Stimulated activated CD8-positive, alpha-beta memory T cell treated with anti-CD3 and anti-CD28 coated beads, Interleukin-2, amount 100 ng/mL, for 1 hour (primary cell): ENCODE results near the gene PKD2.
"Not testable (repeated sequence)": the region's sequence is repeated elsewhere in the genome, so short reads cannot be mapped to it uniquely, and the experiment has no call there.

Experiments used
- DNase-seq, 2 donors: peaks; one replicate each; pipeline ENCODE4 v3.0.0-alpha.2; 2020; ENCODE audit warnings: low read depth in 2 of 2

PKD2 gene

GRCh38 chr4:88070031-88070430 is 62.6 kb downstream of the PKD2 start:
- DNase-seq: no peak

DNA sequence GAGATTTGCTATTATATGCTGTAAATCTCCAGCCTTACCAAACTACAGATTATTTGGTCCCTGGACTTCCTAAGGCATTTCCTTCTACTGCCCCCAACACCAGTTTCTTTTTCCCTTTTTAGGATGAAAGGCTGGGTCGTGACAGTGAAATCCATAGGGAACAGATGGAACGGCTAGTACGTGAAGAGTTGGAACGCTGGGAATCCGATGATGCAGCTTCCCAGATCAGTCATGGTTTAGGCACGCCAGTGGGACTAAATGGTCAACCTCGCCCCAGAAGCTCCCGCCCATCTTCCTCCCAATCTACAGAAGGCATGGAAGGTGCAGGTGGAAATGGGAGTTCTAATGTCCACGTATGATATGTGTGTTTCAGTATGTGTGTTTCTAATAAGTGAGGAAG is 67.9 kb downstream of the PKD2 start:
- DNase-seq: no peak

GRCh38 chr4:88077911-88078524 is 70.6 kb downstream of the PKD2 start:
- no peak for DNase-seq

GRCh38 chr4:88078579-88078978 is 71.1 kb downstream of the PKD2 start:
- no peak for DNase-seq

DNA sequence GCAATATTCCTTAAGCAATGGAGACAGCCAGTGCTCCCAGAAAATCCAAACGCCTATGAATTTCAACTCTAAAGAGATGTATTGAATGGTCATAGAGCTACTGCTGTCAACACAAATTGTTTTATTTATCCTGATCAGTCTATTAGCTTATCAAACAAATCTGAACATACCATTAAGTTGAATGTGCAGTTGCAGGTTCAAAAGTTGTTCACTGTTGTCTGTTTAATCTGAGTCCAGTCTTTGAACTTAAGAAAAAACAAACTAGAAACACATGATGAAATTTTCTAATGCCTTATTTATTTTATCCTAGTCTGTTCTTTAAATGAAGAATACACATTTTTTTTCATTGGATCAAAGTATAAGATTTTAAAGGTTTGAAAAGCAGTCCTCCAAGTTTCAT is 73.2 kb downstream of the PKD2 start:
- DNase-seq: no peak

DNA sequence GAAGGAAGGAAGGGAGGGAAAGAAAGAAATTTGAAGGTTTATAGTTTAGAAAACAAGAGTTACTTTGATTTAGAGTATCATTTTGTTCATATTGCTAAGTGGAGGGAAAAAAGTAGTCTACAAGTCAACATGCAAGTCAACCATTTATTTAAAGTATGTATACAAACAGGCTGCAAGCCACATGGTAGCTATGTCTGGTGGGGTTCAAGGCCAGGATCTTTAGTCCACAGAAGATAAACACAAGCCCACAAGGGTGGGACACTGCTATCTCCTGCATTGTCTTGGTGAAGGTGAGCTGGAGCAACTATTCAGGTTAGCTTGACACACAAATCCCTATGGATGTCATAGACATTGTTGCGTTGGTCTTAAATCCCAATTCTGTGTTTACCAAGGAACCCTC is 79.6 kb downstream of the PKD2 start:
- no peak for DNase-seq

GRCh38 chr4:88090898-88091297 is 83.5 kb downstream of the PKD2 start:
- DNase-seq: no peak

GRCh38 chr4:88091378-88091777 is 83.9 kb downstream of the PKD2 start:
- DNase-seq: no peak

GRCh38 chr4:88093874-88094273 is 86.4 kb downstream of the PKD2 start:
- no peak for DNase-seq

DNA sequence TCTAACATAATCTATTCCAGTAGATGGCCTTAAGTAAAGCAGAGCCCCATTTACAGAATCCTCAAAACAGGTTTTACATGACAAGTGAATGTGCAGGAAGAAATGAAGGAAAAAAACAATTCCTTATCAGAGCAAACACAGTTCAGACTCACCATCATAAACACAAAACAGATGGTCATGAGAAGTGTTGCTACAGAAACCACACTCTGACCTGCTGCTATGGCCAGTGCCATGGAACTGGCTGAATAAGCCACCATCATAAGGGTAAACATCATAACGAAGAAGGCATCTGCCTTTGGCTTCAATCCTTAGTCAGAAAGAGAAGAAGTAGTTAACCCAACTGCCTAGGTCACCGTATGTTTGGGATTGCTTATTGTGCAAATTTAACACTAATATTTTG is 89.9 kb downstream of the PKD2 start:
- no peak for DNase-seq

GRCh38 chr4:88097781-88098180 is 90.3 kb downstream of the PKD2 start:
- DNase-seq: no peak

DNA sequence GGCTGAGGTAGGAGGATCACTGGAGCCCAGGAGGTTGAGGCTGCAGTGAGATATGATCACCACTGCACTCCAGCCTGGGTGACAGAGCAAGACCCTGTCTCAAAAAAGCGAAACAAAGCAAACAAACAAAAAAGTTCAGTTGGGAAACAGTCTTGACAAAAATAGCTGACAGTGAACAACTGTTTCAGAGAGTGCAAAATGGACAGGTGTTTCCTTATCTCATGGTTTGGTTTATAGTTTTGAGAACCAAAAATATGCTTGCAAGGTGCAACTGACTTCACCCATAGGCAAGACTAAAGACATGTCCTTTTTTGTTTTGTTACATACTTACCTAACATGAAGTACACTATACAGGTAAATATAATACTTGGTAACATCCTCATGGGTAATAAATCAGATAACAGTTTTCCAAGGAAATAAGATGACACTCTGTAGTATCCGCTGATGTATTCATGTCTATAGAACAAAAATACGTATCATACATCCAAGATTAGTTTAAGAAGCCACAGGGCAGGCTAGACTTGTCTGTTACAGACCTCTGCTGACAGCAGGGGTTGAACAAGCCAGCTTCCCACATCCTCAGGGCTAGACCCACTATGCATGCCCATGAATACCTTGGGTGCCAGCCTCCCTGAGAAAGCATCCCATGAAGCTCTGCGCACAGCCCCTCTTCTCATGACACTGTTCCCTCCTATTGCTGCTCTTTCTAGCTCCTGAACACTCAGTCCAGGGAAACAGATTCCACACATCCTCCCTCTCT is 91.7 kb downstream of the PKD2 start:
- no peak for DNase-seq

DNA sequence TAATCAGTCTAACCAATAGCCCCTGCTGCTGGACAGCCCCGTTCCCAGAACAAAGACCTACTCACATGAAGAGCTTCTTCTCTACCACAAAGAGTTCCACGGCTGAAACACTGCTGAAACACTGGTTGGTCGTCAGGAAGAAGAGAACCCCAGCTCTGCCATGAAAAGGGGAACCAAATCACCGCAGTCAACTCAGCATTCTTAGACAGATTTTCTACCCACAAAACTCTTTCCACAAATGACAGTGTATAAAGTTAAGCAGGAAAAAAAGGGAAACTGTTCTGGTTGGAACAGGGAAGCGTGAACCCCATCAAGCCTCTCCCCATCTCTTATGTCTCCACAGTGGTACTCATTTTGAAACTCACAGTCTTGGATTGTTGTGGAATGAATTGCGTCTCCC is 93.7 kb downstream of the PKD2 start:
- no peak for DNase-seq

DNA sequence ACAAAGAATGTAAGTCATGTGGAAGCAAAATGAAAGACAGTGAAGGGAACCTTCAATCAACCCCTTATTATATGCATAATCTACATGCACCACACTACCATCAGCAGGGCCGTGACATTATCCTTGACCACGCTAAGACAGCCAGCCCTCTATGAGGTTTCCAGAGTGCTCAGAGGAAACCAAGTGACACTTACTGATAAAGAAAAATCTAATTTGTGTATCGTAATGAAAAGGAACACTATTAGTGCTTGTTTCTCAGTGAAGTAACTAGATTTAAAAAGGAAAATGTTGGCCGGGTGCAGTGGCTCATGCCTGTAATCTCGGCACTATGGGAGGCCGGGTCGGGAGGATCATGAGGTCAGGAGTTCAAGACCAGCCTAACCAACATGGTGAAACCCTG is 94.6 kb downstream of the PKD2 start:
- no peak for DNase-seq

DNA sequence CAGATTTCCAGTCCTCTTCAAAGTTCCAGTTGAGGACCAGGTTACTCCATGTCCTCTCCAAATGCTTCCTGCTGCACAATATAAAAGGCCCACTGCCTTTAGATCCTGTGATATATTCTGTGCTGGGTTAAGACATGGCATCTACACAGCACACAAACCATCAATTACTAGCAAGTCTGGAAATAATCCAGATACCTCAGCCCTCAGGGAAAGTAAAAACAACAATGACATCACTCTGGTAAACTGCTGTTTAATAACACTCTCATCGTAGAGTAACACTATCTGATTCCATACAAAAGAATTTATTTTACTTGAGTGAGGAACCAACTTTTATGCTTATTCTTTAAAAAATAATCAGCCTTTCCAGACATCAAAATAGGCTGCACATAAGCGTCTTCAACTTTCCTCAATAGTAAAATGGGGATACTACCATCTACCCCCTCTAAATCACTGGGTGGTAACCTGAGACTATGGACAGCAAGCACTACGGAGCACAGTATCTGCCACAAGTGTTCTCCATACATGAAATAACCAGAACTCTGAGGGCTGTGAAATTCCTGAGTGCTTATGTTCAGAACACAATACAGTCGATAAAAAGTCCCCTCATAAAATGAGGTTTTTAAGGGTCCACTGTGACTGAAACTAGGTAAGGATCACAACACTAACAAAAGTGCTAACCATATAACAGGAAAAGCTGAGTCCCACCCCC is 97.6 kb downstream of the PKD2 start:
- DNase-seq: no peak

DNA sequence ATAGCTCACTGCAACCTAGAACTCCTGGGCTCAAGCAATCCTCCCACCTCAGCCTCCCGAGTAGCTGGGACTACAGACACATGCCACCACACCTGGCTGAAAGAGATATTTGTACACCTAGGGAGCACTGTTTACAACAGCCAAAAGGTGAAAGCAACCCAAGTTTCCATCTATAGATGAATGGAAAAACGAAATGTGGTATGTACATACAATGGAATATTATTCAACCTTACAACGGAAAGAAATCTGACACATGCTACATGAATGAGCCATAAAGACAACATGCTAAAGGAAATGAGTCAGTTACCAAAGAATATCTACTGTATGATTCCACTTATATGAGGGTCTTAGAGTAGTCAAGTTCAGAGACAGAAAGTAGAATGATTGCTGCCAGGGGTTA is 98.8 kb downstream of the PKD2 start:
- no peak for DNase-seq

GRCh38 chr4:88107406-88108107 is 100.1 kb downstream of the PKD2 start:
- no peak for DNase-seq

DNA sequence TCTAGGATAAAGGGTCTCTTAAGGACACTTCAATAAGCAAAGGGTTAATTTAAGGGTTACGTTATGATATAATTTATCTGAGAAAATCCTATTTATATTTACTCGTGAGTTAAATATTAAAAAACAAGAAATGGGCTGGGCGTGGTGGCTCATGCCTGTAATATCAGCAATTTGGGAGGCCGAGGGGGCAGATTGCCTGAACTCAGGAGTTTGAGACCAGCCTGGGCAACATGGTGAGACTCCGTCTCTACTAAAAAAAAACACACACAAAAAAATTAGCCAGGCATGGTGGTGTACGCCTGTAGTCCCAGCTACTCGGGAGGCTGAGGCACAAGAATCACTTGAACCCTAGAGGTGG is 100.7 kb downstream of the PKD2 start:
- not testable (repeated sequence) for DNase-seq

DNA sequence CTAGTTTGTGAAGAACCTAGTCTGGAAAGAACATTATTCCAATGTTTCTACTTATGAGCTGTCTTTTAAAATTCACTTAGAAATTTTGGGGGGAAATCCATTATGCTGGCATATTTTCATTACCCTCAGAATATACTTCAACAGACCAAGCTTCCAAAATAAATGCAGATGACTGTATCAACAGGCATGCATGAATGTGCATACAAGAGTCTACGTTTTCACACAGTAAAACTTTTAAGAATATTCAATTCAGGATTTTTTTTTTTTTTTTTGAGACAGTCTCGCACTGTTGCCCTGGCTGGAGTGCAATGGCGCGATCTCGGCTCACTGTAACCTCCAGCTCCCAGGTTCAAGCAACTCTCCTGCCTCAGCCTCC is 101.3 kb downstream of the PKD2 start:
- no peak for DNase-seq

DNA sequence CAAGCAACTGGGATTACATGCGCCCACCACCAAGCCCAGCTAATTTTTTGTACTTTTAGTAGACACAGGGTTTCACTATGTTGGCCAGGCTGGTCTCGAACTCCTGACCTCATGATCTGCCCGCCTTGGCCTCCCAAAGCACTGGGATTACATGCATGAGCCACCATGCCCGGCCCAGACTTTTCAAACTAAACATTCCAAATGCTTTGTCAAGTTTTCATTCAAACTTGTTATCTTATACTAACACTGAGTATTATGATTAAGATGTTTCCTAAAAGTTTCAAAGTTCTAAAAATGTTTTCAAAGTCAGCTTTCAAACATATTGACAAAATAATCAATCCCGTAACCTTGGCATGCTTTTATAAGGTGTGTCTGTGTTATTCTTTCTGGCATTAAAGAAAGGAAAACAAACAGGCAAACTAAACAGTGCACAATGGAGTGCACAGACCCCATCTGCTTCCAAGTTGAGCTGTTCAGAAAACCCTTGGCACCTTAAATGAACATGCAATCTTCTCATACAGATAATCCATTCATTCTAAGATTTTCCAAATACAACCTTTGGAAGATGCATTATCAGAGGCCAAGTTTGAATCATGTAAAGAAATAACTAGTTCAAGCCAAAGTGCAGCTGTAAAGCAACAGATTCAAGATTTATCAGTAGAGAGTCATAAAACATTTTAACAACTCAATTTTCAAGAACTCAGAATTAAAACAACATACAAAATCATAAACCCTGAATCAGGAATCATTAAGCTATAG is 101.9 kb downstream of the PKD2 start:
- no peak for DNase-seq

DNA sequence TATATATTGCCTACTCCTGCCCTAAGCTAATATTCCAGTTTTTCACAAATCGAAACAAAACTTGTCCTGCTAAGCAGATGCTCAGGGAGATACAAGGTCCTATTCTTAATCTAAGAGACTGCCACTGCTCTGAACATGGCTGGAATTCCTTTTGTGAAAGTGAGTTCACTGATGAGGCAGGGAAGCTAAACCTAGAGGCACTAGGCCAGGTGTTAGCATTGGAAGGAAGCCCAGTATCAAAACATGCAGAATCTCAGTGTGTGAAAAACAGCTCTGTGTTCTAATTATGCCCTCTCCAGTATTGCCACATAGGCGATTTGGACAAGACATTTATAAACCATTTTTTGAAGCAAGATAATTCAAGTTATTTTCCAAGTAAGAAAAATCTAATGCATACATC is 103.4 kb downstream of the PKD2 start:
- no peak for DNase-seq

- no peak for DNase-seq
These were observed 105.4 kb downstream of the PKD2 start for GRCh38 chr4:88112856-88113255.
